Loucy (cell line): ENCODE measurements around the gene NXPE4.

Experiments used
- CTCF ChIP-seq: fragments of 200-600 bp; sonication (generic); conservative IDR thresholded peaks from 2 replicates; pipeline ENCODE4 v1.5.1; 2014; ENCODE audit warnings: mild to moderate bottlenecking, antibody characterized with exemption, low read length
- EZH2phosphoT487 ChIP-seq: fragments of 200-600 bp; IDR thresholded peaks from 2 replicates; pipeline ENCODE4 v1.6.1; 2018; ENCODE audit warnings: antibody characterized with exemption, mild to moderate bottlenecking, moderate library complexity, borderline replicate concordance

- no peak for TF ChIP-seq CTCF
- no peak for TF ChIP-seq EZH2phosphoT487
These were observed 72.8 kb downstream of the NXPE4 start for GRCh38 chr11:114522818-114523217.
